ENCODE results near the gene ZNF473. TPM values are rescaled to one million over a fixed set of nuclear protein-coding genes. Genes with fewer than 3 reads are reported as not detected.

ZNF473 gene
- total RNA-seq = 10 to 100 TPM in 3 of 4 donors, 1 to 10 TPM in 1; 7.1 to 28.9 (median 16.8) TPM

- Histone ChIP-seq H3K4me1 (peaks cover 0 to 14% of the 10 kb centered on the region in 2 donors), H3K36me3 (no peaks in the 10 kb centered on the region), H3K9me3 (no peaks in the 10 kb centered on the region), H3K4me3 (peak within 1 kb of the TSS; percentile 84 to 97), H3K27me3 (no peaks in the 10 kb centered on the region), H3K27ac (peak within 1 kb of the TSS; percentile 88 to 91)
- intact Hi-C loops (cut with DNase I; ENCODE audit: low total_unique reads) = no loop called here
- peak; percentile 93 to 94 for DNase-seq
- TF ChIP-seq POLR2A (IDR thresholded peaks at IDR 0.05) (peak in 1 of 2 donors; percentile 63), CTCF (IDR thresholded peaks at IDR 0.05) (no peak)
Measured at GRCh38 chr19:50025794-50026549, at the start of gene ZNF473. TSS of gene ZNF473 (plus strand) at chr19:50026005. CDS start at chr19:50031083, 5,078 bp downstream.

DNA sequence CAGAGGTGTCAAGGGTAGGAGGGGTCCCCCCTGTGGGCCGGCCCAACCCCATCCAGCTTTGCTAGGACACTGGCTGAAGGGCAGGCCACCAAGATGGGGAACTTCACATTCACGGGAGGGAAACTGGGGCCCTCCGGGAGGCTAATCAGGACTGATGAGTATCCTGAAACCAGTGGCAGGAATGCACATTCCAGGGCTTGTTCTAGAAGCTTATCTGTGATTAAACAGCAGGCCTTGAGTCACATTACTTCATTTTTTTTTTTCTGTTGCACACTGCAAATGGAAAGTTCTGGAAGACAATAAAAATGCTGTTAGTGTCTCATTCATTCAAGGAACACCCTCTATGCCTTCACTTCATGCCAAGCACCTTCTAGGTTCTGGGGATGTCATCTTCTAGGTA is 49.3 kb upstream of the ZNF473 start:
- Histone ChIP-seq H3K27me3 (no peaks in the 10 kb centered on the region), H3K27ac (no peak overlapping the region), H3K4me3 (no peak overlapping the region), H3K9me3 (no peaks in the 10 kb centered on the region), H3K36me3 (no peaks in the 10 kb centered on the region), H3K4me1 (no peaks in the 10 kb centered on the region)
- intact Hi-C loops (cut with DNase I; ENCODE audit: low total_unique reads) = no loop called here
- TF ChIP-seq CTCF (IDR thresholded peaks at IDR 0.05) = no peak
- no peak for TF ChIP-seq POLR2A (IDR thresholded peaks at IDR 0.05)
- no peak for DNase-seq

DNA sequence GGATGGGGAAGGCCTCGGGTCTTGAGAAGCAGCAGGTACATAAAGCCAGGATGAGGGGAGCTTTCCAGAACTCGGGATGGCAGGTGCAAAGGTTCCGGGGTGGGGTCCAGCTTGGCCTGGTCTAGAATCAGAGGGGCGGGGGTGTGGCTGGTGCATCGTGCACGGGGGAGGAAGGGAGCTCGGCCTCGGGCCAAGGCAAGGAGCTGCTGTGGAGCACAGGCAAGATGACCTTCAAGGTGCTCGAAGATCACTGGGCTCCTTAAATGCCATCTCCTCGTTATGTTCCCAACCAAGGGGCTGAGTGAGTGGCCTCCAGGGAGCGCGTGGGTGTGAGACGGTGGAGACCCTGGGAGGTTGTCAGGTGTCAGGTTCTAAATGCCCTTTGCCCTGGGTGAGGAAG is 48.7 kb upstream of the ZNF473 start:
- Histone ChIP-seq H3K27me3 (no peaks in the 10 kb centered on the region), H3K27ac (no peak overlapping the region), H3K4me3 (no peak overlapping the region), H3K9me3 (no peaks in the 10 kb centered on the region), H3K4me1 (no peaks in the 10 kb centered on the region), H3K36me3 (no peaks in the 10 kb centered on the region)
- intact Hi-C loops (cut with DNase I; ENCODE audit: low total_unique reads) = no loop called here
- no peak for DNase-seq
- TF ChIP-seq POLR2A (IDR thresholded peaks at IDR 0.05) = no peak
- no peak for TF ChIP-seq CTCF (IDR thresholded peaks at IDR 0.05)

- no peak overlapping the region for H3K27ac ChIP-seq
Measured at GRCh38 chr19:49977881-49978280, 47.9 kb upstream of the ZNF473 start.

More at GRCh38 chr19:49977881-49978280, 47.9 kb upstream of the ZNF473 start:
- H3K36me3 ChIP-seq = no peaks in the 10 kb centered on the region
- no peaks in the 10 kb centered on the region for H3K9me3 ChIP-seq
- intact Hi-C loops (cut with DNase I; ENCODE audit: low total_unique reads) = no loop called here
- no peaks in the 10 kb centered on the region for H3K27me3 ChIP-seq
- DNase-seq = no peak
- H3K4me1 ChIP-seq = no peaks in the 10 kb centered on the region
- TF ChIP-seq POLR2A (IDR thresholded peaks at IDR 0.05) (no peak), CTCF (IDR thresholded peaks at IDR 0.05) (no peak)
- no peak overlapping the region for H3K4me3 ChIP-seq
